Measurements from ENCODE around the gene TTLL5.
A peak's percentile ranks its signal among the peaks of the same experiment; 100 is the strongest.

Gene TTLL5

DNA sequence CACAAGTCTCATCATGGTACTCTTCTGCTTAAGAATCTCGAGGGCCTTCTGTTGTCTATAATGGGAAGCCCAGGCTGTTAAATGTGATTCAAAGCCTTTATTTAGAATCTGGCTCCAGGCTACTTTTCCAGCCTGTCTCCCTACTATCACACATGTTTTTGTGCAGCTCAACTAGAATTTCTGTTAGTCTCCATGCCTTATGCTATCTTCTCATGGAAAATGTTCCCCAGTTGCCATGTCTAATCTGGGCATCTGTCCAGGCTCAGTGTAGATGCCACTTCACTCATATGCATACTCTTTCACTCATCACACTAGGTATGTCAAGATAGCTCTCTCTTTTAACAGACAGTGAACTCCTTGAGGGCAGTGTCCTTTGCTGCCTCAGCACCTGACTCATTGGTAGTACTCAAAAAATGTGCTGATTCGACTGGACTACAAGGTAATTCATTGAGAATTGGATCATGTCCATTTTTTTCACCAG is 145.3 kb downstream of the TTLL5 start:
- no peak for DNase-seq

DNA sequence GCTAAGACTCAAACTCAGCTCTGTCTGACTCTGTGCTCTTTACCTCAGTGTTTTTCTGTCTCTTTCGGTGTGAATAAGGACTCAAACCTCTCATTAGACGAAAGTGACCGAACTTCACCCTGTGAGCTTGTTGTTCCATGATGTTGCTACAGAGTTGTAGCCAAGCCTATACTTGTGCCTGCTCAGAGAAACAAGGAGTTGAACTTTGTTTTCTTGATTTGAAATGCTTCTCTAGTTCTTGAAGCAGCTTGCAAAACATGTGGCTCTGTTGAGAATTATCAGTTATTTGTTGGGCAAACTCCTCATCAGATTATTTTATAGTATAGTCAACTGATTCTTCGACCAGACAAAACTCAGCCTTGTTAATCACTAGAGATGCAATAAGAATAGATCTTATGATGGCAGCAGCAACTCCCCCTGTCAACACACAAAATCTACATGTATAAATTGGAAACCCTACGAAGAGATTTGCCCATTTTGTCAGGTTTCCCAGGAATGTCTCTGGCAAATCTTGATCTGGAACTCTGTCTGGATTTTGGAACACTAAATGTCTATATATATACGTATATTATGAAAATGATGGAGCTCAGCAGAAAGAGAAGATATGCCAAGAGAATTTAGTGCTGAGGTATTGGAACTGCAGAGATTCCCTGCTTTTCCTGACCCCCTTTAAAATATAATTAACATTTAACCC is 146.8 kb downstream of the TTLL5 start:
- no peak for DNase-seq

DNA sequence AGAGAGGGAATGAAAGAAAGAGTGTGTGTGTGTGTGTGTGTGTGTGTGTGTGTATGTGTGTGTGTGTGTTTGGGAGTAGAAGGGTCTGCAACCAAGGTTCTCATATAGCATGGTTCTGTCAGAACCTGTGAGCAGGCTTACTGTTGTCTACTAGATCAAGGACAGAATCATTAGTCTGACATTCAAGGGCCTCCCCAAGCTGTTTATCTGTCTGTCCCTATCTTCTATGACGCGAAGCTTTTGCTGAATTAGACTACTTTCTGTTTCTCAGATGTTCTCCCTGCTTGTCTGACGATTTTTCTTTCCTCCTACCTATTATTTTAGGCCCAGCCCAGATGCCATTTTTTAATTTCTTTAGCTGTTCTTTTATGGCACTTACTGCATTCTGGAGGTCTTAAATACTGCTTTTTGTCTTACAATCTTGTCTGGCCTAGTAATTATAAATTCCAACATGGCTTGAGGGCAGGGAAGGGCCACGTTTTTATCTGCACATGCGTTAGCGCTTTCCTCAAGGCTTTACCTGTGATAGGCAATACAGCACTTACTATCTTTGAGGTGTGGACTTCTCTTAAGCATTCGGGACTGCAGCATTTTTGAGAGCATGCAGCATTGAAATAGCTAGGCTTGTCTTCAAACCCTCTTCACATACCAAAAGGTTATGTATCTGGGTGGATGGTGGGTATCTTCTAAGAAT is 150.2 kb downstream of the TTLL5 start:
- no peak for DNase-seq

DNA sequence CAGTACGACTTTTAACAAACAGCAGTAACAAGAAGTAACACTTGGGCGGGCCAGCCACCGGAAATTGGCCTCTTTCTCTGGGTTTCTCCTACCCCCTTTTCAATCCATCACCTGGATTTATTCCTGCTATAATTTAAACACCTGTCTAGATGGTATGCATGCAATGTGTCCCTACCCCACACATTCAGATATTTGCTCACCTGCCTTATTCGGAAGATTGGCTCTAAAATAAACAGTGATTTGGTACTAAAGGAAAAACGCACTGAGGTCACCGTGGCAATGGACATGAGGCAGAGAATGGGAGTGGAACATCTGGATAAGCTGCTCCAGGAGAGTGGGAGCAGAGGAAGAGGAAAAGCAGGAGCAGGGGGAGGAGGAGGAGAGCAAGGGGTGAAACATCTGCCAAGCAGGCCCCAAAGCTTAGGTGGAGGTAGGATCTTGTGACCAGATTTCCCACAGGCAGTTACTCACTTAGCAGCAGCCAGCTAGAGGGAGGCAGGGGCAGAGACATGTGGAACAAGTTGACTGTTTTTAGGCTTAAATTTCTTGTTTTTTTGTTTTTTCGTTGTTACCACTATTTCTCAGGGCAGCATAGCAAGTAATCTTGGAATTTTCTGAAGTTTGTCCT is 150.9 kb downstream of the TTLL5 start:
- no peak for DNase-seq

DNA sequence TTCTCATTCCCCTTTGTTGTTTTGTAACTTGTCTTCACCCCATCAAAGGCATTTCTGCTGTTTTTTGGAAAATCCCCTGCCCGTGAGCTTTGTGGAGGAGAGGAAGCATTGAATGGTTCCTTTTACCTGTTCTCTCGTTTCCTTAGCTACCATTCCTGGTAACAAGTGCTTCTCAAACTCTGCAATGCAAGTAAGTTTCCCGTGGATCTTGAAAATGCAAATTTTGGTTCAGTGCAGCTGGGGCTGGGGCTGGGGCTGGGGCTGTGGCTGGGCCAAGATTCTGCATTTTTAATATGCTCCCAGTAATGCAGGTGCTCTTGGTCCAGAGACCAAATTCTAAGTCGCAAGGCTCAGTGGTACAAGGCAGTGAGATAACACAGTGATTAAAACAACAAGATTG is 151.6 kb downstream of the TTLL5 start:
- no peak for DNase-seq

DNA sequence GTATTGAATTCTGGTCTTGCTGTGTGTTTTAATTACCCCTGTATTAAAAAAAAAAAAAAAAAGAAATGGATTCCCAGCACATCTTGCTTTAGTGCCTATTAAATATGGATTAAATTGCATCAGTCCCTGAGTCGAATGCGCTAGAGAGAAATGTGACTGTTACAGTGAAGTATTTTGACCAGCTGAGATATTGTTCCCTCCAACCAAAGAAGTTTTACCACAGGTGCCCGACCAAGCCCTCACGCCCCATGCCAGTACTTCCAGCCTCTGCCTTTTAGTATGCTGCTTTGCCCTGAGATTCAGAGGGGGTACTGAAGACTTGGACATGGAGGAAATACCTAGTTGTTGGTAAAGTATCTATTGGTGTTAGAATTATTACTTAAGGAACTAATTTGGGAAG is 159.7 kb downstream of the TTLL5 start:
- DNase-seq: no peak

DNA sequence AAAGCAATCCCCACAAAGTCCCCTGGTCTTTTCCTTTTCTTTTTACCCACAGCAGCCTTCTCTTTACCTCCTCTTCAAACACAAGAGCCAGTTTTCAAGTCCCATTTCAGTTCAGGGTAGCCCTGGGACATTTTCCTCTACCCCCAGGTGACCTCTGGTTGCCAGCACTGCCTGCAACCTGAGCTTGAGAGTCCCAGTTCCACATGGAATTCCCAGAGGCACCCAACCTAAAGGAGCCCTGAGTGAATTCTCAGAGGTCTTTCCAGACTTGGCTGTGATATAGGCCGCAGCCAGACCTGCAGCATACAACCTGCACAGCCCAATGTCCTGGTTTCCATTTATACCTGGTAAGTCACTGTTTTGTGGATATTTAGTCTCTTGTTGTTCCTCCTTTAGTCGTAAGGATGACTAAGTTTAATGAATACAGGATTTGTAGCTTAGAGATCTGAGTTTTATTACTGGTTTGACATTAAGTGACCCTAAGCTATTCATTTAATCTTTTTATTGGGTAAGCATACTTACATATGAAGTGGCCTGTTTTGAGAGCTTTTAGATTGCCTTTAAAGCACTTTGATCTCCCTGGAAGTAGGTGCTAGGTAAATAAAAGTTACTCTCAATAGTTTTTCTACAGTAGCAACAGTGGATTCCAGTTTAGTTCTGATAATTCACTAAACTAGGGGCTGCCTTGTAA is 160.9 kb downstream of the TTLL5 start:
- DNase-seq: no peak

DNA sequence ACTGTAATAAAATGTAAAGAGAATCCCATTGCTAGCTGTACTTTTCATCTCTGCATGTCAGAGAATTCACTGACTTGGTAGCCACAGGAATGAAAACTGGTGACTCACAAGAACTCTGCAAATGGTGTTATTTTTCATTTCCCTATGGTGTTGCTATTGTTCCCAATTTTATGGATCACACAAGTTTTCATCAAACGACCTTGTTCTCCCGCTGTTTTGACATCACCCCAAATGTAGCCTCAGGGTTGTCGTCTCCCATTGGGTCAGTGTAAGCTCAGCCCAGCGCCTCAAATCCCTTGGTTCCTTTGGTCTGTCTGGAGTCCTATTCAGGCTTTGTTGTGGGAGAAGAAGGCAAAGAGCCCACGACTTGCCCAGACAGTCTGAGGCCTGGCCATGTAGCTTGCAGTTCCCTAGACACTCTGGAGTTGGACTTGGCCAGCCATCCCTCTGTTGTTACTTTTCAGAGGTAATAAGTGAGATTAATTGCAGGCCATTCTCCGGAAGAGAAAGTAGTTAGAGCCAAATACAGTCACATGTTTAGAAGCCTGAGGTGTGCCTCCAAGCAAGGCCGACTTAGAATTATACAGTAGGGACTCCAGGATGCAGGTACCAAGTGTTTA is 161.6 kb downstream of the TTLL5 start:
- no peak for DNase-seq

DNA sequence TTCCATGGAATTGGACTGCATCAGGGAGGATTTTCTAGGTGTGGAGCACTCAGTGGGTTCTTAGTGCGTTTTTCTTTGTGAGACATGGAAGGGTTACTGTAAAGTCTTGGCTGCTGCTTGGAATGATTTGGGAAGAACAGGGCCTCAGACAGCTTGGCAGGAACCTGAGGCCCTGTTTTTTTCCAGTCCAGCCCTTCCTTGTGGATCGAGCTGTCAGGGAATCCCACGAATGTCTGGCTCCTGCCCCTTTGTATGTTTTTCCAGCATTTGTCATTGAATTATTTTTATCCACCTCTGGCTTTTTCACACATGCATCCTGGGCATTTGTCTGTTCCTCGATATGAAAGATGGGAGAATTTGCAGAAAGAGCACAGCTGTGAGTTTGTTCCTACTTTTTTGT is 162.3 kb downstream of the TTLL5 start:
- DNase-seq: no peak

DNA sequence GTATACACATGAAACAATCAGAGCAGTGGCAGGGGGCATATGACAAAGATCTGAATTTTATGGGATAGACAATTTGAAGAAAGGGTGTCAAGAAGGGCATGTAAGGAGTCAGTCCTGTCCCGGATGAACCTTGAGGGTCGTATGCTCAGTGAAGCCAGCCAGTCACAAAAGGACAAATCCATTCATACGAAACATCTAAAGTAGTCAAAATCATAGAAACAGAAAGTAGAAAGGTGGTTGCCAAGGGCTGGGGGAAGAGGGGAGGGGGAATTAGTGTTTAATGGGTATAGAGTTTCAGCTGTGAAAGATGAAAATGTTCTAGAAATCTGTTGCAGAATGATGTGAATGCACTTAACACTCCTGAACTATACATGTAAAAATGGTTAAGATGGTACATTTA is 163.3 kb downstream of the TTLL5 start:
- no peak for DNase-seq

DNA sequence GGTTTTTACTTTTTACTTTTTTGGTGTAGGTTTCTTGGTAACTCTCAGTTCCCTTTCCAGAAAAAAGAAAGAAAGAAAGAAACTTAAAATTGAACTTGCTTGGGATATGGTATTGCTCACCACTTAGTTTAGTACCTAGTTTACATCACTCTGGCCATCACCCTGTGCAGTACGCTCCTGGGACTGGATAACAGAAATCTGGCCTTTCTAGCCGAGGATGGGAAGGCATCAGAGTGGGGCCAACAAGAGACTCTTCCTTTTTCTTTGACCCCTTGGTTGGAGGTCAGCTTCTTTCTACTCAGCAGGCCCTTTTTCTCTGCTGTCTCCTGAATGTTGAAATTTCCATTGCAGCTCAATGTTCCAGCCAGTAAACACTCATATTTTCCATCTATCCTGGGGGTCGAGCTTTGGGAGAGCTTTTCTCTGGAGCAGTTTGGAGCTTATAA is 164.1 kb downstream of the TTLL5 start:
- no peak for DNase-seq

DNA sequence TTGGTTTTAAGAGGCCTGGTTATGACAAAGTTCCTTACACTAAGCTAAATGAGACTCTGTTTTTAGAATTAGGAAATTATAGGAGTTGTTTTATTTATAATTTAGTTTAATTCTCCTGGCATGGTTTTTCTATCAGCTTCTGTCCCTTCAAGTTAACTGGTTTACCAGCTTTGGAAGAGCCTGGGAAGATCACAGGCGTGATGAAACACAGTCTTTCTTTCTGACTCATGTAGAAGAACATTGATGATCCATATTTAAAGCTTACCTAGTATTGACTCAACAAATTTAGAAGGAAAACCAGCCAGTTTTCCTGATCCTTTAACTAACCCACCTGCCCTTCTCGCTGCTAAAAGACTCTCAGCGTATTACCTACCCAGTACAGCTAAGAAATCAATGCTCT is 165.6 kb downstream of the TTLL5 start:
- no peak for DNase-seq

DNA sequence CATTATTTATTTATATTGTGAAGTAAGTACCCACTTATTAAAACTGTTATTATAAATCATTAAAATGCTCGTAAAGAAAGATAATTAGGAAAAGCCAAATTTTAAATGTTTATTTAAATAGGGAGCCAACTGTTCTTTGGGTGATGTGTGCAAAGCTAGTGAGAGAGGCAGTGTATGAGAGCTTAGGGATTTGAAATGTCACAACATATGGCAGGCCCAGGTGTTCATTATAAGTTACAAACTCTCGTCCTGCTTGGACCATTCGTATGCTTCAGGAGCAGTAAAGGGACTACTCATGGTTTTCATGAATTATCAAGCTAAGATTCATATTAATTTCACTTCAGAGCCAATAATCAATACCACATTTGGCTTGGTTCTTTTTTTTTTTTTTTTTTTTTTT is 166.3 kb downstream of the TTLL5 start:
- no peak for DNase-seq

DNA sequence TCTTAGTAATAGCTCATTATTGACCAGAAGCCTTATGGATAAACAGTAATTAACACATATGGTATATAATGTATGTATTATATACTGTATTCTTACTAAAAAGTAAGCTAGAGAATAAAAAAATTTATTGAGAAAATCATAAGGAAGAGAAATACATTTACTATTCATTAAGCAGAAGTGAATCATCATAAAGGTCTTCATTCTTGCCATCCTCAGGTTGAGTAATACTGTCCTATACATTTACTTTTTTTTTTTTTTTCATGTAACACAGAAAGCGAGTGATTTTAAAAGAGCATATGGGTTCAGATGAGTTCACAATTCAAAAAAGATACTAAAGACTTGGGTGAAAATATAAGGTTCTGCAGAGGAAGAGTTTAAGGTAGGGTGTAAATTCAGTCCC is 168.3 kb downstream of the TTLL5 start:
- DNase-seq: no peak

DNA sequence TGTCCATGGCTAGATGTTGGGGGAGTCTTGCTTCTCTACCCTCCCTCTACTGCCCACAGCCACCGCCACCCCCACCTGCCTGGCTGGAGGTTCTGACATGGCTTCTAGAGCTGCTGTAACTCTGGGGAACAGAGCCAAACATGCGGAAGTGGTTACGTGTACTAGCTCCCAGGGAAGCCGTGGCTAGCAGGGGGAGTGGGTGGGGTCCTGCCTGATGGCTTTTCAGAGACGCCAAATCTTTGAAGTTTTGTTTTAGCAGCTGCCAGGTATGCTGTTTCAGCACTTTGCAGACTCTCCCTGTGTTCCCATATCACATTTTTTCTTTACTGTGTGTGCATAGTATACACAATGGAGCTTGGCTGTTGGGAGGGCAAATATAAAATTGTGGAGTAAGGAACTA is 170.4 kb downstream of the TTLL5 start:
- peak; percentile 34 for DNase-seq

DNA sequence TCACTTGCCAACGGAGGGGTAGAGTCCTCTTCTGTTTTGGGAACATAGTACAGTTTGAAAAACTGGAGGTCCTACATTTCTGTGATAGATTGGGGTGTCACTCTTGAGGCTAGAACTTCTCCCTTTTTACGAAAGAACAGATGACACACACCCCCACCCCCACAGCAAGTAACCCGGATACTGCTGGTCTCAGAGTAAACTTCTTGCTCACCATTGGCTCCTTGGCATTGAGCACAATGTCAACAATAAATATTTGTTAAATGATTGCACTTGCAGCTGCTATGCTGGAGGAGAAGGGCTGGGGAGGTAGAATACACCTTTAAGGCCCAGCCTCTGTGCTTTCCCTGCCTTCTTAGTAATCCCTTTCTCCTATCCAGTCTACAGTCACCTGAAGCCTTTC is 170.9 kb downstream of the TTLL5 start:
- DNase-seq: peak; percentile 5

DNA sequence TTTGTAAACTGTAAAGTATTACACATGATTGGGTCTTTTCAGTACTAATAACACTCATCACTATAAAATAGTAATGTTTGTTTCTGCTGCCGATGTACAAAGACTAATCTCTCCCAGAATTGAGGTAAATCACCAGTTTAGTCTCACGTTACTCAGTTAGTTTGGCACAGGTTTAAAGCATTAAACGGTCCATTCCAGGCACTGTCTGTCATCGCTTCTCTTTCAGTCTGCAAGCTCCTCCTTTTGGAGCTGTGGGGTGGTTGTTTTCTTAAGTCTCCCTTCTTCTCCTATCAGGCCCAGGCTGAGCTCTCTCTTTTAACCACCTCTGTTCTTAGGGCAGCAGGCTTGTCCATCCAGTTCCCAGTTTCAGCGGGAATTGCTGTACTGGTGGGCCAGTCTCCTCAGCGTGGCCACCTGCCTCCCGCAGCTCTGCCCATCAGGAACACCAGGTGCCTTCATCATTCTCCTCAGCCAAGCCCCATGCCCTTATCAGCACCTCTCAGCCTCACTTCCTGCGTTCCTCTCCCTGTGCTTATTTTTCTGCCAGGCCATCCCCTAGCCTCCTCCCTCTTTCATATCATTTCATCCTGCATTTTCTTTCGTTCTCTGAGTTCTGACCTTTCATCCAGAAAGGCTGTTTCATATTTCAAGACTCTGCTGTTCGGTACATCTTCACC is 171.7 kb downstream of the TTLL5 start:
- no peak for DNase-seq

DNA sequence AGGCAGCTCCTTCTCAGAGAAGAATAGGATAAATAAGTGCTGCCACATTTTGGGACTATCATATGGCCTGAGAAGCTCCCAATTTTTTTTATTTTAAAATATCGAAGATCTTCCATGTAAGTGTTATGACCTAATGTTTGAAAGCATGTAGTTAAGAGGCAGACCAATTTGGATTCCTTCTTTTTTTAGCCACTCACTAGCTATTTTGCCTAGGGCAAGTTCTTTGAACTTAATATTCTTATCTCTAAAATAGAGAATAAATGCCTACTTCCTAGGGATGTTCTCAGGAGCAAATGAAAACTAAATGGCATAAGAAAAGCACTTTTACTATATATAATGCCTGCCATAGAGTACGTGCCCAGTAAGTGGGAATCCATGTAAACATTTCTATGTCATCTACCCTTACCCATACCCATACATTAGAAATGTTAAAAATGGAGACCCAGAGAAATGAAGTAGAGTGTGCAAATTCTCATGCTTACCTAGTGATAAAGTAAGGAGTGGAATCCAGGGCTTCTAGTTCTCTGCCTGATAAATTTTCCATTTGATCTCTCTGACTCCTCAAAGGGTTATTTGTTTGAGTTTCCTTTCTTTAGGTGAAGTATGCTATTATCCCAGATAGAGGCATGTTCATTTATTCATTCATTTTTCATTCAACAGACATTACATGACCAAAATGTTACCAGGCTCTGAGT is 172.4 kb downstream of the TTLL5 start:
- no peak for DNase-seq

DNA sequence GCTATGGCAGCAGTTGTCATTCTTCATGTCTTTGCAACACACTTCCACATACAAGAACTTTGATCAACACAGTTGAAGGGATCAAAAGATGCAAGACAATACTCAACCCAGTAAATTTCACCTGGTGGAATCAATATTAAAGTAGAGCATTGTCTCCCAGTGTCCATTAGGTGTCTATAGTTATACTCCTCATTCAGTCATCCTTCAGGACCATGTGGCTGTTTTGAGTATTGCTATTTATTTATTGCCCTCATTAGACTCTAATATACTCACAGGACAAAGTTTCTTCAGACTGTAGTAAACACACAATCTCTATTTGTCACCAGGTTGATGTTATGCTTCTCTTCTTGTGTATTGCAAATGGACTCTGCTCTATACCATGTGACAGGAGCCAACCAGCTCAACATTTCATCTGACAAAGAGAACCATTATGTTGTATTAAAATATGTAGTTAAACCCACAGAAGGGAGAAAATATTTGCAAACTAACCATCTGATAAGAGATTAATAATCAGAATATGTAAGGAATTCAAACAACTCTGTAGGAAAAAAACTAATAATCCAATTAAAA is 174.2 kb downstream of the TTLL5 start:
- no peak for DNase-seq

DNA sequence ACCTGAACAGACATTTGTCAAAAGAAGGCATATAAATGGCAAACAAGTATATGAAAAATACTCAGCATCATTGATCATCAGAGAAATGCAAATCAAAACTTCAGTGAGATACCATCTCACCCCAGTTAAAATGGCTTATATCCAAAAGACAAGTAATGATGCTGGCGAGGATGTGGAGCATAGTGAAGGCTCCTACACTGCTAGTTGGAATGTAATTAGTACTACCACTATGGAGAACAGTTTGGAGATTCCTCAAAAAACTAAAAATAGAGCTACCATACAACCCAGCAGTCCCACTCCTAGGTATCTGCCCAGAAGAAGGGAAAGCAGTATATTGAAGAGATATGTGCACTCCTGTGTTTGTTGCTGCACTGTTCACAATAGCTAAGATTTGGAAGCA is 174.7 kb downstream of the TTLL5 start:
- no peak for DNase-seq

DNA sequence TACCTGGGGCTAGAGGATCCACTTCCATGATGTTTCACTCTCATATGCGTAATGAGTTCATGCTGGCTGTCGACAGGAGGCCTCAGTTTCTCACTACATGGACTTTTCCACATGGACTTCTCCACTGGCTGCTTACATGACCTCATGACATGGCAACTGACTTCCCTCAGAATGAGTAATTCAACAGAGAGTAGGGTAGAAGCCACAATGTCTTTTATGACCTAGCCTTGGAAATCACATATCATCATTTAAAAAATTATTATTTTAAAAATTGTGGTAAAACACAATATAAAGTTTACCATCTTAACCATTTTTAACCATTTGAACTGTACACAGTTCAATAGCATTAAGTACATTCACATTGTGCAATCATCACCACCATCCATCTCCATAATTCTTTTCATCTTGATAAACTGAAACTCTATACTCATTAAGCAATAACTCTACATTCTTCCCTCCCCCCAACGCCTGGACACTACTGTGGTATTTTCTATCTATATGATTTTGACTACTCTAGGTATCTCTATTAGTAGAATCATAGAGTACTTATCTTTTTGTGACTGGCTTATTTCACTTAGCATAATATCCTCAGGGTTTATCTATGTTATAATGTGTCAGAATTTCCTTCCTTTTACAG is 176.2 kb downstream of the TTLL5 start:
- no peak for DNase-seq
